HepG2 (cell line): ENCODE data around the gene SH3BP5. TPM values are rescaled to one million over a fixed set of nuclear protein-coding genes. Genes with fewer than 3 reads are reported as not detected.

Source experiments
- ATAC-seq: fragments of 200-7000 bp; cut with Tn5 transposase; 3 replicates; pipeline ENCODE4 v1.9.1; 2020; ENCODE audit warnings: mild to moderate bottlenecking, moderate library complexity
- Bru-seq: library from RNA; stranded (reverse); fragments of 400-500 nt; gene quantifications from one replicate; lab custom pipeline; 2021; lab: Mats Ljungman, UMichigan
- BruChase-seq, 2 experiments: library from RNA; stranded (reverse); fragments of 400-500 nt; gene quantifications; one replicate each; lab custom pipeline; 2021; lab: Mats Ljungman, UMichigan
- BruUV-seq: library from RNA; stranded (reverse); fragments of 400-500 nt; replicated peaks from 2 replicates; lab custom pipeline; 2021; lab: Mats Ljungman, UMichigan
- CTCF ChIA-PET: fragments of 300-600 bp; formaldehyde crosslinking; extraction: SDS; loops from one replicate; lab custom pipeline; 2021; ENCODE audit warnings: low total read pairs, inconsistent platforms, low intra/inter-chr PET ratio; lab: Yijun Ruan, JAX
- POLR2A ChIA-PET: fragments of 350-600 bp; sonication (Branson Sonifier 250); formaldehyde crosslinking; loops from one replicate; lab custom pipeline; 2020; ENCODE audit warnings: antibody characterized with exemption, inconsistent platforms; lab: Yijun Ruan, JAX
- DNase-seq: peaks from one replicate; pipeline ENCODE4 v3.0.0-alpha.2; 2015; ENCODE audit warnings: low spot score
- FAIRE-seq: peaks from 3 replicates; lab custom pipeline; 2011; peaks lifted over from hg19 to GRCh38; lab: Jason Lieb, UNC
- H2AFZ ChIP-seq: one replicate; pipeline ENCODE4 v1.6.1; 2011; ENCODE audit warnings: low read length, inconsistent platforms
- H3K27ac ChIP-seq: fragments of 300-600 bp; 3 replicates; pipeline ENCODE4 v1.8.0; 2011; ENCODE audit warnings: mixed run types, mild to moderate bottlenecking, mixed read lengths, low read length, inconsistent platforms; ENCODE audit not compliant: insufficient read depth; ENCODE audit errors: extremely low read length
- H3K27me3 ChIP-seq, 2 experiments: fragments of 200-600 bp in 1 of 2; 2 replicates in 1 of 2; 3 replicates in 1 of 2; pipeline versions ENCODE4 v1.6.0 to v1.8.0; 2011; ENCODE audit warnings: low read length in 2 of 2, mild to moderate bottlenecking in 2 of 2, moderate library complexity in 2 of 2, inconsistent platforms in 1 of 2; ENCODE audit not compliant: insufficient read depth in 2 of 2, control insufficient read depth in 1 of 2
- H3K36me3 ChIP-seq, 2 experiments: fragments of 200-600 bp in 1 of 2; replicated peaks in 1 of 2; 2 replicates in 1 of 2; 3 replicates in 1 of 2; pipeline versions ENCODE4 v1.5.1 to v1.8.0; 2011; ENCODE audit warnings: low read length in 2 of 2, inconsistent platforms in 1 of 2; ENCODE audit not compliant: insufficient read depth in 2 of 2, control insufficient read depth in 1 of 2
- H3K4me1 ChIP-seq: 2 replicates; pipeline ENCODE4 v1.5.1; 2012; ENCODE audit warnings: low read length, inconsistent platforms; ENCODE audit not compliant: insufficient read depth
- H3K4me2 ChIP-seq: 2 replicates; pipeline ENCODE4 v1.6.0; 2011; ENCODE audit warnings: low read depth, low read length, inconsistent platforms
- H3K4me3 ChIP-seq, 3 experiments: fragments of 200-600 bp in 1 of 3; sonication (generic), shearing (Covaris generic) in 1 of 3; replicated peaks in 1 of 3; 2 replicates each; pipeline ENCODE4 v1.5.1; 2011 to 2016; ENCODE audit warnings: low read length in 3 of 3, inconsistent platforms in 2 of 3, low read depth in 2 of 3, mild to moderate bottlenecking in 2 of 3, control low read depth in 1 of 3, mixed read lengths in 1 of 3; ENCODE audit not compliant: insufficient read depth in 1 of 3
- H3K79me2 ChIP-seq: one replicate; pipeline ENCODE4 v1.6.1; 2011; ENCODE audit warnings: low read length, inconsistent platforms; ENCODE audit not compliant: insufficient read depth
- H3K9ac ChIP-seq: 2 replicates; pipeline ENCODE4 v1.6.0; 2011; ENCODE audit warnings: mild to moderate bottlenecking, low read depth, low read length, inconsistent platforms; ENCODE audit not compliant: insufficient read depth
- H3K9me3 ChIP-seq: 2 replicates; pipeline ENCODE4 v1.5.1; 2012; ENCODE audit warnings: mild to moderate bottlenecking, low read length
- H4K20me1 ChIP-seq: 2 replicates; pipeline ENCODE4 v1.6.0; 2011; ENCODE audit warnings: inconsistent platforms, mild to moderate bottlenecking, low read length, moderate library complexity; ENCODE audit not compliant: insufficient read depth
- GATA4 ChIP-seq: sonication (generic); IDR thresholded peaks from 2 replicates; pipeline ENCODE4 v1.6.1; 2016; ENCODE audit warnings: antibody characterized with exemption, low read depth, borderline replicate concordance
- GLI4 ChIP-seq: sonication (generic); formaldehyde crosslinking; IDR thresholded peaks from 2 replicates; pipeline ENCODE4 v1.5.1; 2020; ENCODE audit warnings: missing genetic modification reagents, mild to moderate bottlenecking, moderate library complexity, borderline replicate concordance
- HCFC1 ChIP-seq: fragments of 150-350 bp; IDR thresholded peaks from 2 replicates; pipeline ENCODE4 v1.6.1; 2014; ENCODE audit warnings: low read depth, low read length
- KLF15 ChIP-seq: sonication (generic); formaldehyde crosslinking; IDR thresholded peaks from 2 replicates; pipeline ENCODE4 v1.8.1; 2023; ENCODE audit warnings: borderline replicate concordance, mild to moderate bottlenecking, inconsistent platforms, missing genetic modification reagents, mixed read lengths
- YY1 ChIP-seq: IDR thresholded peaks from 2 replicates; pipeline ENCODE4 v1.6.1; 2011; ENCODE audit warnings: low read length, low read depth, moderate library complexity, mild to moderate bottlenecking; ENCODE audit not compliant: insufficient read depth, insufficient replicate concordance
- ZBTB42 ChIP-seq: sonication (generic); formaldehyde crosslinking; IDR thresholded peaks from 2 replicates; pipeline ENCODE4 v1.5.0; 2020; ENCODE audit warnings: mild to moderate bottlenecking, missing genetic modification reagents
- ZBTB8A ChIP-seq: sonication (generic); formaldehyde crosslinking; IDR thresholded peaks from 2 replicates; pipeline ENCODE4 v1.4.0; 2020; ENCODE audit warnings: mild to moderate bottlenecking, low read depth, missing genetic modification reagents, borderline replicate concordance
- ZNF12 ChIP-seq: sonication (generic); formaldehyde crosslinking; IDR thresholded peaks from 2 replicates; pipeline ENCODE4 v1.5.0; 2020; ENCODE audit warnings: missing genetic modification reagents
- ZNF501 ChIP-seq: sonication (generic); formaldehyde crosslinking; IDR thresholded peaks from 2 replicates; pipeline ENCODE4 v1.5.1; 2020; ENCODE audit warnings: mild to moderate bottlenecking, moderate library complexity, missing genetic modification reagents
- ZNF598 ChIP-seq: sonication (generic); formaldehyde crosslinking; IDR thresholded peaks from 2 replicates; pipeline ENCODE4 v1.5.1; 2020; ENCODE audit warnings: mild to moderate bottlenecking, missing genetic modification reagents, borderline replicate concordance
- WGBS: methylation state at CpG from one replicate; pipeline ENCODE4 v1.1.6; 2017; ENCODE audit warnings: low lambda C conversion rate; 5-methylcytosine and 5-hydroxymethylcytosine counted together
- in situ Hi-C: cut with HindIII; loops from 2 replicates; pipeline ENCODE4 v1.10.0; 2017; ENCODE audit warnings: low pct_unique_long_range_greater_than_20kb; ENCODE audit not compliant: extremely low pct_ligation_motif_present
- intact Hi-C: fragments of 100-400 bp; cut with micrococcal nuclease; formaldehyde crosslinking; loops from one replicate; pipeline ENCODE4 v1.10.0; 2022; ENCODE audit not compliant: unreplicated experiment
- long read RNA-seq, 2 experiments: library from RNA in 1 of 2; library from polyadenylated mRNA in 1 of 2; stranded (forward) in 1 of 2; unstranded in 1 of 2; transcript quantifications; one replicate each; pipeline ENCODE4 v2.0.0, GENCODE V29; 2019 to 2022
- polyA minus RNA-seq, 3 experiments: library from RNA; depleted of rRNA, polyadenylated mRNA; stranded (reverse); fragments of >200 nt; gene quantifications; 2 replicates each; pipeline ENCODE4 v1.2.3, GENCODE V29; 2011; ENCODE audit warnings: low replicate concordance in 1 of 3
- polyA plus RNA-seq, 8 experiments: library from polyadenylated mRNA; depleted of rRNA in 3 of 8; stranded (reverse) in 7 of 8; unstranded in 1 of 8; fragments of >200 nt; fragmentation: Illumina TruSeq in 4 of 8; extraction: Trizol in 4 of 8; gene quantifications; 2 replicates each; pipeline versions ENCODE4 v1.2.1 to v1.2.3, GENCODE V29; 2011 to 2016; ENCODE audit warnings: low read depth in 4 of 8, missing spikeins in 1 of 8, mixed read lengths in 1 of 8; ENCODE audit not compliant: insufficient read depth in 1 of 8
- total RNA-seq, 5 experiments: library from RNA; depleted of rRNA; stranded (reverse); fragments of >200 nt; fragmentation: Illumina TruSeq; extraction: Trizol; gene quantifications; 2 replicates each; pipeline ENCODE4 v1.2.3, GENCODE V29; 2016; ENCODE audit warnings: low read depth in 1 of 5
- TF ChIP-seq, protein P1 (sequence below): sonication (generic); formaldehyde crosslinking; IDR thresholded peaks from 2 replicates; pipeline ENCODE4 v1.5.1; 2020; ENCODE audit warnings: missing genetic modification reagents, mild to moderate bottlenecking, borderline replicate concordance
- TF ChIP-seq, protein P2 (sequence below): IDR thresholded peaks from 2 replicates; pipeline ENCODE4 v1.6.1; 2016; ENCODE audit warnings: mild to moderate bottlenecking, missing biosample characterization, missing genetic modification reagents
- TF ChIP-seq, protein P3 (sequence below): sonication (generic); formaldehyde crosslinking; IDR thresholded peaks from 2 replicates; pipeline ENCODE4 v1.9.0; 2021; ENCODE audit warnings: missing genetic modification reagents, mild to moderate bottlenecking, borderline replicate concordance

SH3BP5 gene, protein sequence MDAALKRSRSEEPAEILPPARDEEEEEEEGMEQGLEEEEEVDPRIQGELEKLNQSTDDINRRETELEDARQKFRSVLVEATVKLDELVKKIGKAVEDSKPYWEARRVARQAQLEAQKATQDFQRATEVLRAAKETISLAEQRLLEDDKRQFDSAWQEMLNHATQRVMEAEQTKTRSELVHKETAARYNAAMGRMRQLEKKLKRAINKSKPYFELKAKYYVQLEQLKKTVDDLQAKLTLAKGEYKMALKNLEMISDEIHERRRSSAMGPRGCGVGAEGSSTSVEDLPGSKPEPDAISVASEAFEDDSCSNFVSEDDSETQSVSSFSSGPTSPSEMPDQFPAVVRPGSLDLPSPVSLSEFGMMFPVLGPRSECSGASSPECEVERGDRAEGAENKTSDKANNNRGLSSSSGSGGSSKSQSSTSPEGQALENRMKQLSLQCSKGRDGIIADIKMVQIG
- total RNA-seq (2016; rRNA removed; fragmentation: Illumina TruSeq; extraction: Trizol): 0.09 TPM in 1 of 2 replicates, not detected in the other
- total RNA-seq (2016; cell fraction: cytosol; rRNA removed; fragmentation: Illumina TruSeq; extraction: Trizol; ENCODE audit: low read depth): not detected in 2 replicates
- total RNA-seq (2016; cell fraction: insoluble cytoplasmic fraction; rRNA removed; fragmentation: Illumina TruSeq; extraction: Trizol): 0.06 TPM in 1 of 2 replicates, not detected in the other
- total RNA-seq (2016; cell fraction: membrane; rRNA removed; fragmentation: Illumina TruSeq; extraction: Trizol): not detected in 2 replicates
- total RNA-seq (2016; cell fraction: nucleus; rRNA removed; fragmentation: Illumina TruSeq; extraction: Trizol): not detected in 2 replicates
- polyA plus RNA-seq (2011; rRNA removed): 0.09 and 0.16 TPM in 2 replicates
- polyA plus RNA-seq (2011; cell fraction: cytosol; rRNA removed): 0.05 and 0.09 TPM in 2 replicates
- 0.26 TPM in 1 of 2 replicates, not detected in the other for polyA plus RNA-seq (2011; cell fraction: nucleus; rRNA removed)
- polyA plus RNA-seq (2012): 0.11 TPM in 1 of 2 replicates, not detected in the other
- polyA plus RNA-seq (2016; cell fraction: cytosol; fragmentation: Illumina TruSeq; extraction: Trizol; ENCODE audit: low read depth): not detected in 2 replicates
- polyA plus RNA-seq (2016; cell fraction: insoluble cytoplasmic fraction; fragmentation: Illumina TruSeq; extraction: Trizol; ENCODE audit: low read depth): 0.25 TPM in 1 of 2 replicates, not detected in the other
- not detected in 2 replicates for polyA plus RNA-seq (2016; cell fraction: membrane; fragmentation: Illumina TruSeq; extraction: Trizol; ENCODE audit: low read depth)
- not detected in 2 replicates for polyA plus RNA-seq (2016; cell fraction: nucleus; fragmentation: Illumina TruSeq; extraction: Trizol; ENCODE audit: insufficient read depth, low read depth)
- polyA minus RNA-seq (2011; rRNA and poly(A)+ RNA removed; ENCODE audit: low replicate concordance): 0.18 and 30.8 TPM in 2 replicates
- not detected in 2 replicates for polyA minus RNA-seq (2011; cell fraction: cytosol; rRNA and poly(A)+ RNA removed)
- polyA minus RNA-seq (2011; cell fraction: nucleus; rRNA and poly(A)+ RNA removed): 0.52 TPM in 1 of 2 replicates, not detected in the other
- Bru-seq, nascent RNA: percentile 16 among the genes with signal in this experiment
- BruChase-seq, experiment 1, labeled RNA remaining after a 6-hour chase: percentile 18 among the genes with signal in this experiment
- BruChase-seq, experiment 2, labeled RNA remaining after a 2-hour chase: percentile 19 among the genes with signal in this experiment
- long read RNA-seq, experiment 1, partial matches to known transcripts: 0 of 1 reads
- long read RNA-seq, experiment 1, other reads (novel, unspliced or antisense): 0 of 1 reads
- long read RNA-seq, experiment 2: 0 reads

DNA sequence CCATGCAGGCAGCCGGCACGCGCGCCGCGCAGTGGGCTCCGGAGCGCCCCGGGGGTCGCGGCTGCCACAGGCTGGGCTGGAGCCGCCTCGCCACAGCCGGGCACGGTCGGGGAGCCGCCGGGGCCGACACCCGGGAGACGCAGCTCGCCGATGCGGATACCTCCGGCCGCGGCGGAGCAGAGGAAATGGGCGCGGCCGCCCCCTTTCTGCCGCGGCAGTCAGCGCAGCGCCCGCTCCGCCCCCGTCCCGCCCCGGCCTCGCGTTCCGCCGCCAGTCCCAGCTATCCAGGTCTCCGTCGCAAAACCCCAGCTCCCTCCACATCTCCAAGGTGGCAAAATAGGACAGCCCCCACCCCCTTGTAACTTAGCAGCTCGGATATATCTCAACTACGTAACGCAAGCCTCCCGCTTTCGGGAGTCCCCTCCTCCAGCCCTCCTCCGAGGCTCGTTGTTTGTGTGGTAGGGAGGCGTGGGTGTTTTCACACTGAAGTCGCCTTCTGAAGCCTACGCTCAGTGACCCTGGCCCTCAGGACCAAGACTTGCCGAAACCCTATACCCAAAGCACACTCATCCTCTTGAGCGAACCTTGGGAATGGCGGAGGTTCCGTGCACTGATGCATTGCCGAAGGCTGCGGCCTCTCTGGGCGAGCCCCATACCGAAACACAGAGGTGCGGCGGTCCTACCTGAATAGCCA lies at the start of gene SH3BP5:
TSS of gene SH3BP5 (minus strand) at position 182 of the 694 bp plus-strand sequence. CDS start at position 4, 178 bp downstream.
- no peak for DNase-seq
- H3K79me2 ChIP-seq: no peaks in the 10 kb centered on the region
- BruUV-seq: no TSS peak
- ATAC-seq: peak; percentile 98
- WGBS: 30% methylated on average over 29 of the region's 66 CpGs
- H2AFZ ChIP-seq: peak within 1 kb of the TSS; percentile 5
- H3K9me3 ChIP-seq: no peaks in the 10 kb centered on the region
- FAIRE-seq: no peak
- H4K20me1 ChIP-seq: no peaks in the 10 kb centered on the region
- H3K27me3 ChIP-seq: peaks cover 8 to 35% of the 10 kb centered on the region in 2 experiments; a peak in 4 of 5 replicates
- peaks cover 10% of the 10 kb centered on the region for H3K4me1 ChIP-seq
- no peak within 1 kb of the TSS for H3K27ac ChIP-seq
- H3K4me3 ChIP-seq: peak within 1 kb of the TSS; percentile 56 to 81 (median 61)
- no peaks in the 10 kb centered on the region for H3K36me3 ChIP-seq
- peak within 1 kb of the TSS; percentile 93 for H3K4me2 ChIP-seq
- POLR2A ChIA-PET: no interaction called here
- CTCF ChIA-PET: no interaction called here
- in situ Hi-C loops (no loop called here), intact Hi-C loops (loop anchor here (5.0 kb wide), 1 partner anchor 65 kb away; no protein-coding TSS in a partner anchor)
- peak within 1 kb of the TSS; percentile 34; the same call in 1 of the 2 replicates for H3K9ac ChIP-seq
- TF ChIP-seq, protein P1, sequence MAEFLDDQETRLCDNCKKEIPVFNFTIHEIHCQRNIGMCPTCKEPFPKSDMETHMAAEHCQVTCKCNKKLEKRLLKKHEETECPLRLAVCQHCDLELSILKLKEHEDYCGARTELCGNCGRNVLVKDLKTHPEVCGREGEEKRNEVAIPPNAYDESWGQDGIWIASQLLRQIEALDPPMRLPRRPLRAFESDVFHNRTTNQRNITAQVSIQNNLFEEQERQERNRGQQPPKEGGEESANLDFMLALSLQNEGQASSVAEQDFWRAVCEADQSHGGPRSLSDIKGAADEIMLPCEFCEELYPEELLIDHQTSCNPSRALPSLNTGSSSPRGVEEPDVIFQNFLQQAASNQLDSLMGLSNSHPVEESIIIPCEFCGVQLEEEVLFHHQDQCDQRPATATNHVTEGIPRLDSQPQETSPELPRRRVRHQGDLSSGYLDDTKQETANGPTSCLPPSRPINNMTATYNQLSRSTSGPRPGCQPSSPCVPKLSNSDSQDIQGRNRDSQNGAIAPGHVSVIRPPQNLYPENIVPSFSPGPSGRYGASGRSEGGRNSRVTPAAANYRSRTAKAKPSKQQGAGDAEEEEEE: no peak
- TF ChIP-seq ZNF598 (CRISPR knock-in tag) (no peak), GATA4 (no peak), YY1 (peak; percentile 31), ZBTB42 (no peak), ZNF12 (CRISPR knock-in tag) (peak; percentile 67; the same call in 1 of the 2 replicates), KLF15 (CRISPR knock-in tag) (no peak), ZBTB8A (CRISPR knock-in tag) (no peak), GLI4 (no peak), ZNF501 (CRISPR knock-in tag) (no peak), HCFC1 (no peak)
- TF ChIP-seq, protein P2, sequence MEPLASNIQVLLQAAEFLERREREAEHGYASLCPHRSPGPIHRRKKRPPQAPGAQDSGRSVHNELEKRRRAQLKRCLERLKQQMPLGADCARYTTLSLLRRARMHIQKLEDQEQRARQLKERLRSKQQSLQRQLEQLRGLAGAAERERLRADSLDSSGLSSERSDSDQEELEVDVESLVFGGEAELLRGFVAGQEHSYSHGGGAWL (CRISPR knock-in tag): no peak
- TF ChIP-seq, protein P3, sequence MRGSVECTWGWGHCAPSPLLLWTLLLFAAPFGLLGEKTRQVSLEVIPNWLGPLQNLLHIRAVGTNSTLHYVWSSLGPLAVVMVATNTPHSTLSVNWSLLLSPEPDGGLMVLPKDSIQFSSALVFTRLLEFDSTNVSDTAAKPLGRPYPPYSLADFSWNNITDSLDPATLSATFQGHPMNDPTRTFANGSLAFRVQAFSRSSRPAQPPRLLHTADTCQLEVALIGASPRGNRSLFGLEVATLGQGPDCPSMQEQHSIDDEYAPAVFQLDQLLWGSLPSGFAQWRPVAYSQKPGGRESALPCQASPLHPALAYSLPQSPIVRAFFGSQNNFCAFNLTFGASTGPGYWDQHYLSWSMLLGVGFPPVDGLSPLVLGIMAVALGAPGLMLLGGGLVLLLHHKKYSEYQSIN (CRISPR knock-in tag): no peak
